Measurements from ENCODE around the gene BCOR.

- no peak for TF ChIP-seq CTCF (conservative IDR thresholded peaks at IDR 0.05; ENCODE audit: low read depth, low read length)
- no peak for TF ChIP-seq EZH2 (IDR thresholded peaks at IDR 0.05; ENCODE audit: borderline replicate concordance, low read depth, low read length, poor library complexity, severe bottlenecking)
Measured at GRCh38 chrX:40061005-40061404, 36.8 kb downstream of the BCOR start.
